ENCODE measurements around the gene BPGM.

BPGM gene

DNA sequence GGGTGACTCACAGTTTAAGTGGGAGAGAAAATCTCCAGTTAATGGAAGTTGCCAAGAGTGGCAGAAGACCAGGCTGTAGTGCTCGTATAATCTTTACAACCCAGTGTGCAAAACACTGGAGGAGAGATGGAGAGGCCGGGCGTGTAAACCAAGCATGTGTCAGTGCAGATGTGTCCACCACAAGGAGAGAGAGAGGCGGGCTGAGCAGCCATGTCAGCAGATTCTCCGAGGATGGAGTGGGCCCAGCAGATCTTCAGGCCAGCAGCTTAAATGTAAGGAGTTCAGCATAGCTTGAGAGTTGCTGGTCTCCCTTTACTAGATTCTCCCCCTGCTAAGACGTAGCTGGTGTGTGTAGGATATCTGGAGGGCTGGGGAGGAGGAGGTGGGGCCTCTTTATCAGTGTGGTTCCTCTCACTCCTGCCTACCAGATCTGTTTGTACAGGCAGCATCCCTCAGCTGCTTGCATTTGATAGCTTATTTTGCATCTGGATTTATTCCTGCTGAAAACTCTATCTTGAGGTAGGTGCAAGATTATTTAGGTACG is 13.7 kb downstream of the BPGM start:
- no peak overlapping the region for H2BK120ac ChIP-seq (ENCODE audit: low read depth, low read length)
- H3K23ac ChIP-seq (ENCODE audit: low read depth, low read length, poor library complexity), result no peak overlapping the region
- H3K36me3 ChIP-seq (replicated peaks in 1 of 2; ENCODE audit: control insufficient read depth in 2 of 2, insufficient read depth in 2 of 2, low read length in 2 of 2), result peaks cover 0 to 14% of the 10 kb centered on the region in 2 donors
- peak overlapping the region; percentile 12 for H3K14ac ChIP-seq (ENCODE audit: low read length)
- no peak overlapping the region for H2BK12ac ChIP-seq (ENCODE audit: low read length)
- no peak overlapping the region for H2AK5ac ChIP-seq (ENCODE audit: low read depth, low read length)
- no peak overlapping the region for H4K91ac ChIP-seq (ENCODE audit: low read depth, low read length, poor library complexity)
- no peaks in the 10 kb centered on the region for H3K27me3 ChIP-seq (ENCODE audit: control insufficient read depth in 3 of 3, insufficient read depth in 3 of 3, low read depth in 1 of 3, low read length in 3 of 3)
- H2BK15ac ChIP-seq (ENCODE audit: low read length), result no peak overlapping the region
- no peak overlapping the region for H3K9ac ChIP-seq (ENCODE audit: low read depth, low read length, poor library complexity)
- no peak for DNase-seq (ENCODE audit: low spot score)
- no peaks in the 10 kb centered on the region for H3K9me3 ChIP-seq (replicated peaks in 1 of 2; ENCODE audit: control insufficient read depth in 2 of 2, insufficient read depth in 1 of 2, low read depth in 1 of 2, low read length in 2 of 2)
- H3K18ac ChIP-seq (ENCODE audit: low read length), result no peak overlapping the region
- no peak overlapping the region for H3K4ac ChIP-seq (ENCODE audit: low read length)
- no peak overlapping the region for H2BK5ac ChIP-seq (ENCODE audit: low read length)
- H2AFZ ChIP-seq (ENCODE audit: low read length), result no peak overlapping the region
- no CpG with 5 or more reads among the region's 7 CpGs for WGBS, 2 donors (ENCODE audit: extremely low coverage in 2 of 2, insufficient read length in 2 of 2, insufficient replicate concordance in 1 of 2)
- H3K4me1 ChIP-seq (ENCODE audit: control insufficient read depth in 2 of 2, insufficient read depth in 1 of 2, low read depth in 1 of 2, low read length in 2 of 2), result no peaks in the 10 kb centered on the region
- no peak overlapping the region for H3K27ac ChIP-seq (replicated peaks; ENCODE audit: low read length)
- no peak overlapping the region for H3K4me3 ChIP-seq (ENCODE audit: low read length in 2 of 2)
- no peak overlapping the region for H3K4me2 ChIP-seq (ENCODE audit: insufficient read depth, low read length, poor library complexity, severe bottlenecking)
- no peak overlapping the region for H4K8ac ChIP-seq (ENCODE audit: low read depth, low read length)
- H3K79me1 ChIP-seq (ENCODE audit: low read depth, low read length), result peaks cover 3% of the 10 kb centered on the region

DNA sequence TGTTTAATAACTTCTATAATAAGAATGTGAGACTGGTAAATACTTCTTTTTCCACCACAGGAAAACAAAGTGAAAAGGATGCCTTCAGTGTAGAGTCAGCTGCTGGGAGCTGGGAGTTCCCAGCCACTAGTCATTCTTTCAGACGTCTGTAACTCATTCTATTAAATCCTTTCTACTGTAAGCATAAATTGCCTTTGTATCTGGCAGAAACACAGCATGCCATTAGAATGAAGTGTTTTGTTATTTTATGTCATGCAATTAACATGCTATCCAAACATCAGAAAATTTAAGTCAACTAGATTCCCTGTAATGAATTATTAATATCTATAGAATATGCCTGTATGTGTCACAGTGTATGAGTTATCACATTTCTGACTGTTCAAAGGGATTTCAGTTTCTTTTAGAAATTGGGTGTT is 14.3 kb downstream of the BPGM start:
- no peak overlapping the region for H3K18ac ChIP-seq (ENCODE audit: low read length)
- H4K91ac ChIP-seq (ENCODE audit: low read depth, low read length, poor library complexity), result no peak overlapping the region
- no peak for DNase-seq (ENCODE audit: low spot score)
- H2BK5ac ChIP-seq (ENCODE audit: low read length), result no peak overlapping the region
- no peak overlapping the region for H2AK5ac ChIP-seq (ENCODE audit: low read depth, low read length)
- no peaks in the 10 kb centered on the region for H3K4me1 ChIP-seq (ENCODE audit: control insufficient read depth in 2 of 2, insufficient read depth in 1 of 2, low read depth in 1 of 2, low read length in 2 of 2)
- no peak overlapping the region for H3K14ac ChIP-seq (ENCODE audit: low read length)
- H3K79me1 ChIP-seq (ENCODE audit: low read depth, low read length), result peaks cover 3% of the 10 kb centered on the region
- no peak overlapping the region for H3K9ac ChIP-seq (ENCODE audit: low read depth, low read length, poor library complexity)
- H3K36me3 ChIP-seq (replicated peaks in 1 of 2; ENCODE audit: control insufficient read depth in 2 of 2, insufficient read depth in 2 of 2, low read length in 2 of 2), result peaks cover 0 to 14% of the 10 kb centered on the region in 2 donors
- H3K9me3 ChIP-seq (replicated peaks in 1 of 2; ENCODE audit: control insufficient read depth in 2 of 2, insufficient read depth in 1 of 2, low read depth in 1 of 2, low read length in 2 of 2), result no peaks in the 10 kb centered on the region
- H4K8ac ChIP-seq (ENCODE audit: low read depth, low read length), result no peak overlapping the region
- H2BK15ac ChIP-seq (ENCODE audit: low read length), result no peak overlapping the region
- H3K27ac ChIP-seq (replicated peaks; ENCODE audit: low read length), result no peak overlapping the region
- H2BK12ac ChIP-seq (ENCODE audit: low read length), result no peak overlapping the region
- H2AFZ ChIP-seq (ENCODE audit: low read length), result no peak overlapping the region
- no peak overlapping the region for H3K23ac ChIP-seq (ENCODE audit: low read depth, low read length, poor library complexity)
- no peaks in the 10 kb centered on the region for H3K27me3 ChIP-seq (ENCODE audit: control insufficient read depth in 3 of 3, insufficient read depth in 3 of 3, low read depth in 1 of 3, low read length in 3 of 3)
- H3K4me3 ChIP-seq (ENCODE audit: low read length in 2 of 2), result no peak overlapping the region
- H2BK120ac ChIP-seq (ENCODE audit: low read depth, low read length), result no peak overlapping the region
- H3K4me2 ChIP-seq (ENCODE audit: insufficient read depth, low read length, poor library complexity, severe bottlenecking), result no peak overlapping the region
- WGBS, 2 donors (ENCODE audit: extremely low coverage in 2 of 2, insufficient read length in 2 of 2, insufficient replicate concordance in 1 of 2), result no CpG with 5 or more reads among the region's 1 CpG
- no peak overlapping the region for H3K4ac ChIP-seq (ENCODE audit: low read length)

DNA sequence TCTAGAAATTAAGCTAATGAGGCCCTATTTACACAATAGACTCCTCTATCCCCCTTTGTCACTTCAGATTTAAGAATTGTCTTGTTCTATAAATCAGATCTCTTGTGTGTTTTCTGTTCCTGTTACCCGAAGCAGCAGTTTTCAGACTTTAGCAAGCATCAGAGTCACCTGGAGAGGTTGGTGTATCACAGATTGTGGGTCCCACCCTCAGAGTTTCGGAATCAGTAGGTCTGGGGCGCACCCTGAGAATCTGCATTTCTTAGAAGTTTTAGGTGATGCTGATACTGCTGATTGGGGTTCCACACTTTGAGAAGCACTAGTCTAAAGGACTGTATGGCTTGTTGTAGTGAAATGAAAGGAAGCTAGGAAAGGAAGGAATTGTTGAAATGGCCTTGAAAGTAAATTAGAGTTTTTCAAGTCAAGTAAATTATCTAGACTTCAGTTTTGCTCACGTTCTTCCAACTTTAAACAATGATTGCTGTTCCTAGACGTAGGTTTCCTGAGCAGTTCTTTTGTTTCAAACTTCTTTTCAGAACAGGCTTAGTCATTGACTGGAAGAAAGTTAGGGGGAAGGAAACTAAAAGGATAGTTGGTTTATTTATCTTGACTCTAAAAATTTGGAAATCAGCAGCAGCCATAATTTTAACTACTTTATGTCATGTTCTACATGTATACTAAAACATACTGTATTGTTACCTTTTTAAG is 15.7 kb downstream of the BPGM start:
- H3K36me3 ChIP-seq (replicated peaks in 1 of 2; ENCODE audit: control insufficient read depth in 2 of 2, insufficient read depth in 2 of 2, low read length in 2 of 2), result peaks cover 0 to 14% of the 10 kb centered on the region in 2 donors
- no peak overlapping the region for H3K14ac ChIP-seq (ENCODE audit: low read length)
- no peak overlapping the region for H3K23ac ChIP-seq (ENCODE audit: low read depth, low read length, poor library complexity)
- H3K4ac ChIP-seq (ENCODE audit: low read length), result no peak overlapping the region
- no peak for DNase-seq (ENCODE audit: low spot score)
- H3K4me1 ChIP-seq (ENCODE audit: control insufficient read depth in 2 of 2, insufficient read depth in 1 of 2, low read depth in 1 of 2, low read length in 2 of 2), result no peaks in the 10 kb centered on the region
- peaks cover 3% of the 10 kb centered on the region for H3K79me1 ChIP-seq (ENCODE audit: low read depth, low read length)
- no peak overlapping the region for H2BK15ac ChIP-seq (ENCODE audit: low read length)
- H3K9ac ChIP-seq (ENCODE audit: low read depth, low read length, poor library complexity), result no peak overlapping the region
- no peak overlapping the region for H3K27ac ChIP-seq (replicated peaks; ENCODE audit: low read length)
- no peak overlapping the region for H2BK12ac ChIP-seq (ENCODE audit: low read length)
- no peak overlapping the region for H3K18ac ChIP-seq (ENCODE audit: low read length)
- H3K4me2 ChIP-seq (ENCODE audit: insufficient read depth, low read length, poor library complexity, severe bottlenecking), result no peak overlapping the region
- no peak overlapping the region for H2AK5ac ChIP-seq (ENCODE audit: low read depth, low read length)
- H2AFZ ChIP-seq (ENCODE audit: low read length), result no peak overlapping the region
- H2BK5ac ChIP-seq (ENCODE audit: low read length), result no peak overlapping the region
- no peak overlapping the region for H3K4me3 ChIP-seq (ENCODE audit: low read length in 2 of 2)
- no peak overlapping the region for H4K8ac ChIP-seq (ENCODE audit: low read depth, low read length)
- no CpG with 5 or more reads among the region's 5 CpGs for WGBS, 2 donors (ENCODE audit: extremely low coverage in 2 of 2, insufficient read length in 2 of 2, insufficient replicate concordance in 1 of 2)
- no peaks in the 10 kb centered on the region for H3K9me3 ChIP-seq (replicated peaks in 1 of 2; ENCODE audit: control insufficient read depth in 2 of 2, insufficient read depth in 1 of 2, low read depth in 1 of 2, low read length in 2 of 2)
- H4K91ac ChIP-seq (ENCODE audit: low read depth, low read length, poor library complexity), result no peak overlapping the region
- no peak overlapping the region for H2BK120ac ChIP-seq (ENCODE audit: low read depth, low read length)
- no peaks in the 10 kb centered on the region for H3K27me3 ChIP-seq (ENCODE audit: control insufficient read depth in 3 of 3, insufficient read depth in 3 of 3, low read depth in 1 of 3, low read length in 3 of 3)

DNA sequence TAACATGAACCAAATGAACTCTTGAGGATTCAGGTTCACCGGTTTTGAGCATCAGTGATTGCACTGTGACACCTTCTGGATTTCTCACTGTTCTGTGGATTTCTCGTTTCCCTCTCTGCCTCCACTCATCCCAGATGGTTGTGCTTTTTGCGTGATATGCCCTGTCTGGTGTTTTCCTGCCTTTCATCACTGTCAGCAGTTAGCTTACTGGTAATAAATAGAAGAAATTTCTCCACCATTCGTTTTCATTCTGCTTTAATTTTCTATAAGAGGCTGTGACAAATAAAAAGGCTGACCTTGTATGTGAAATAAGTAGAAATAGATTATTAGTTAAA is 16.2 kb downstream of the BPGM start:
- no peak overlapping the region for H3K4me2 ChIP-seq (ENCODE audit: insufficient read depth, low read length, poor library complexity, severe bottlenecking)
- no CpG with 5 or more reads among the region's 4 CpGs for WGBS, 2 donors (ENCODE audit: extremely low coverage in 2 of 2, insufficient read length in 2 of 2, insufficient replicate concordance in 1 of 2)
- H3K27ac ChIP-seq (replicated peaks; ENCODE audit: low read length), result no peak overlapping the region

More for the DNA sequence above, 16.2 kb downstream of the BPGM start:
- Histone ChIP-seq H2BK15ac (ENCODE audit: low read length) (no peak overlapping the region), H2AK5ac (ENCODE audit: low read depth, low read length) (no peak overlapping the region), H3K79me1 (ENCODE audit: low read depth, low read length) (no peaks in the 10 kb centered on the region), H3K9ac (ENCODE audit: low read depth, low read length, poor library complexity) (no peak overlapping the region), H2BK5ac (ENCODE audit: low read length) (no peak overlapping the region), H2BK12ac (ENCODE audit: low read length) (no peak overlapping the region), H3K27me3 (ENCODE audit: control insufficient read depth in 3 of 3, insufficient read depth in 3 of 3, low read depth in 1 of 3, low read length in 3 of 3) (no peaks in the 10 kb centered on the region), H3K4ac (ENCODE audit: low read length) (no peak overlapping the region), H3K9me3 (replicated peaks in 1 of 2; ENCODE audit: control insufficient read depth in 2 of 2, insufficient read depth in 1 of 2, low read depth in 1 of 2, low read length in 2 of 2) (no peaks in the 10 kb centered on the region), H2BK120ac (ENCODE audit: low read depth, low read length) (no peak overlapping the region), H3K23ac (ENCODE audit: low read depth, low read length, poor library complexity) (no peak overlapping the region), H3K14ac (ENCODE audit: low read length) (no peak overlapping the region), H2AFZ (ENCODE audit: low read length) (no peak overlapping the region), H3K18ac (ENCODE audit: low read length) (no peak overlapping the region), H3K4me1 (ENCODE audit: control insufficient read depth in 2 of 2, insufficient read depth in 1 of 2, low read depth in 1 of 2, low read length in 2 of 2) (no peaks in the 10 kb centered on the region), H3K4me3 (ENCODE audit: low read length in 2 of 2) (no peak overlapping the region), H4K91ac (ENCODE audit: low read depth, low read length, poor library complexity) (no peak overlapping the region), H3K36me3 (replicated peaks in 1 of 2; ENCODE audit: control insufficient read depth in 2 of 2, insufficient read depth in 2 of 2, low read length in 2 of 2) (peaks cover 0 to 14% of the 10 kb centered on the region in 2 donors), H4K8ac (ENCODE audit: low read depth, low read length) (no peak overlapping the region)
- DNase-seq (ENCODE audit: low spot score), result no peak

All from neuronal stem cell (in vitro differentiated cells).